GM12872 (cell line): ENCODE results near the gene F2.

Experiments
- TF ChIP-seq, protein P1 (sequence below): IDR thresholded peaks from 3 replicates; pipeline ENCODE4 v1.5.1; 2011; ENCODE audit warnings: low read depth, mild to moderate bottlenecking, low read length, moderate library complexity; ENCODE audit not compliant: insufficient read depth

Gene F2

DNA sequence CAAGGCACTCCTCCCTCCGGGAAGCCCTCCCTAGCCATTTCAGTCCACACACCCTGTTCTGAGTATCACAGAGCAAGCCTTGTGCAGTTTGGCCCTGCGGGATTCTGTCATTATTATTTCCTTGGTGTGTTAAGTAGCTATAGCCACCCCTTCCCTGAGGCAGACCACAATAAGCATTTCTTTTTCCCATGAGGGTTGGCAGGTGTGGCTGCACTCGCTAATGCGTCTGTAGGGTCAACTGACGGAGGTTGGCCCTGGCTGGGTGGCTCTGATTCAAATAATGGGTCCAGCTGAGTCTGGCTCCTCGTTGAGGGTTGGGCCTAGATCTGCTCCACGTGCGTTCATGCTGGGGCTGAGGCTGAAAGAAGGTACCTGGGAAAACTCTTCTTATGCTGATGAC lies 5.1 kb downstream of the F2 start:
- TF ChIP-seq, protein P1, sequence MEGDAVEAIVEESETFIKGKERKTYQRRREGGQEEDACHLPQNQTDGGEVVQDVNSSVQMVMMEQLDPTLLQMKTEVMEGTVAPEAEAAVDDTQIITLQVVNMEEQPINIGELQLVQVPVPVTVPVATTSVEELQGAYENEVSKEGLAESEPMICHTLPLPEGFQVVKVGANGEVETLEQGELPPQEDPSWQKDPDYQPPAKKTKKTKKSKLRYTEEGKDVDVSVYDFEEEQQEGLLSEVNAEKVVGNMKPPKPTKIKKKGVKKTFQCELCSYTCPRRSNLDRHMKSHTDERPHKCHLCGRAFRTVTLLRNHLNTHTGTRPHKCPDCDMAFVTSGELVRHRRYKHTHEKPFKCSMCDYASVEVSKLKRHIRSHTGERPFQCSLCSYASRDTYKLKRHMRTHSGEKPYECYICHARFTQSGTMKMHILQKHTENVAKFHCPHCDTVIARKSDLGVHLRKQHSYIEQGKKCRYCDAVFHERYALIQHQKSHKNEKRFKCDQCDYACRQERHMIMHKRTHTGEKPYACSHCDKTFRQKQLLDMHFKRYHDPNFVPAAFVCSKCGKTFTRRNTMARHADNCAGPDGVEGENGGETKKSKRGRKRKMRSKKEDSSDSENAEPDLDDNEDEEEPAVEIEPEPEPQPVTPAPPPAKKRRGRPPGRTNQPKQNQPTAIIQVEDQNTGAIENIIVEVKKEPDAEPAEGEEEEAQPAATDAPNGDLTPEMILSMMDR, result no peak

- TF ChIP-seq, protein P1, result no peak
Observed at GRCh38 chr11:46725338-46726205, 6.6 kb downstream of the F2 start.

DNA sequence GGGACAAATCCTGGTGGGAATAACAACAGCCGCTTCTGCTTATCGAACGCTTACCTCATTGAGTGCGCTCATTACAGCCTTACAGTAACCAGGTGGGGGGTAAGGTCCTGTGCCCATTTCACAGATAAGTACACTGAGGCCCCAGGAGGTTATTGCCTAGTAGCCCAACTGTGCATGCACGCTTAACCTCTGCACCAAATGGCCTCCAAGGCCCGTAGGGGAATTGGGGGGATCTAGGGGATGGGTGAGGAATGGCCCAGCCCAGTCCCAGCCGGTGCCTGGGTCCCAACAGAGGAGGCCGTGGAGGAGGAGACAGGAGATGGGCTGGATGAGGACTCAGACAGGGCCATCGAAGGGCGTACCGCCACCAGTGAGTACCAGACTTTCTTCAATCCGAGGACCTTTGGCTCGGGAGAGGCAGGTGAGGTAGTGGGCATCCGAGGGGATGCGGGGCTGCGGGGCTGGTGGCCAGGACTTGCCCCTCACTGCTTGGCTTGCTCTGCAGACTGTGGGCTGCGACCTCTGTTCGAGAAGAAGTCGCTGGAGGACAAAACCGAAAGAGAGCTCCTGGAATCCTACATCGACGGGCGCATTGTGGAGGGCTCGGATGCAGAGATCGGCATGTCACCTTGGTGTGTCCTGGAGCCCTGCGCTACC lies 7.3 kb downstream of the F2 start:
- TF ChIP-seq, protein P1, result no peak

- TF ChIP-seq, protein P1, result no peak
Observed at GRCh38 chr11:46727952-46728658, 9.1 kb downstream of the F2 start.

GRCh38 chr11:46728659-46729040 lies 9.6 kb downstream of the F2 start:
- TF ChIP-seq, protein P1, result no peak

- TF ChIP-seq, protein P1, result no peak
Observed at GRCh38 chr11:46729110-46730027, 10.4 kb downstream of the F2 start.
